ENCODE results near the gene KCNIP1. TPM values are rescaled to one million over a fixed set of nuclear protein-coding genes. Genes with fewer than 3 reads are reported as not detected.

Gene KCNIP1
- total RNA-seq, 4 donors from 2014 or later, result 1.2 to 2.7 TPM; not detected in 2

- WGBS, 2 donors (ENCODE audit: low coverage in 1 of 2), result 51 to 68% methylated on average over 3 to 6 of the region's 6 CpGs
- no peak overlapping the region for H3K4me3 ChIP-seq
- H3K9me3 ChIP-seq, result no peaks in the 10 kb centered on the region
- H3K4me1 ChIP-seq, result no peaks in the 10 kb centered on the region
- no peak overlapping the region for H3K27ac ChIP-seq
- in situ Hi-C loops (cut with MboI; ENCODE audit: low pct_ligation_motif_present in 1 of 4, low pct_unique_long_range_greater_than_20kb in 1 of 4, low sequenced_read_pairs in 3 of 4) (no loop called here), intact Hi-C loops (cut with DNase I; ENCODE audit: low total_unique reads) (no loop called here)
- no peaks in the 10 kb centered on the region for H3K36me3 ChIP-seq
- H3K27me3 ChIP-seq, result no peaks in the 10 kb centered on the region
- no peak for DNase-seq
- TF ChIP-seq, protein P1, sequence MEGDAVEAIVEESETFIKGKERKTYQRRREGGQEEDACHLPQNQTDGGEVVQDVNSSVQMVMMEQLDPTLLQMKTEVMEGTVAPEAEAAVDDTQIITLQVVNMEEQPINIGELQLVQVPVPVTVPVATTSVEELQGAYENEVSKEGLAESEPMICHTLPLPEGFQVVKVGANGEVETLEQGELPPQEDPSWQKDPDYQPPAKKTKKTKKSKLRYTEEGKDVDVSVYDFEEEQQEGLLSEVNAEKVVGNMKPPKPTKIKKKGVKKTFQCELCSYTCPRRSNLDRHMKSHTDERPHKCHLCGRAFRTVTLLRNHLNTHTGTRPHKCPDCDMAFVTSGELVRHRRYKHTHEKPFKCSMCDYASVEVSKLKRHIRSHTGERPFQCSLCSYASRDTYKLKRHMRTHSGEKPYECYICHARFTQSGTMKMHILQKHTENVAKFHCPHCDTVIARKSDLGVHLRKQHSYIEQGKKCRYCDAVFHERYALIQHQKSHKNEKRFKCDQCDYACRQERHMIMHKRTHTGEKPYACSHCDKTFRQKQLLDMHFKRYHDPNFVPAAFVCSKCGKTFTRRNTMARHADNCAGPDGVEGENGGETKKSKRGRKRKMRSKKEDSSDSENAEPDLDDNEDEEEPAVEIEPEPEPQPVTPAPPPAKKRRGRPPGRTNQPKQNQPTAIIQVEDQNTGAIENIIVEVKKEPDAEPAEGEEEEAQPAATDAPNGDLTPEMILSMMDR (IDR thresholded peaks at IDR 0.05), result no peak
- TF ChIP-seq EP300 (IDR thresholded peaks at IDR 0.05; ENCODE audit: low read depth) (no peak), POLR2AphosphoS5 (IDR thresholded peaks at IDR 0.05) (no peak)
Observed at GRCh38 chr5:170475294-170476000, 28.4 kb upstream of the KCNIP1 start.

DNA sequence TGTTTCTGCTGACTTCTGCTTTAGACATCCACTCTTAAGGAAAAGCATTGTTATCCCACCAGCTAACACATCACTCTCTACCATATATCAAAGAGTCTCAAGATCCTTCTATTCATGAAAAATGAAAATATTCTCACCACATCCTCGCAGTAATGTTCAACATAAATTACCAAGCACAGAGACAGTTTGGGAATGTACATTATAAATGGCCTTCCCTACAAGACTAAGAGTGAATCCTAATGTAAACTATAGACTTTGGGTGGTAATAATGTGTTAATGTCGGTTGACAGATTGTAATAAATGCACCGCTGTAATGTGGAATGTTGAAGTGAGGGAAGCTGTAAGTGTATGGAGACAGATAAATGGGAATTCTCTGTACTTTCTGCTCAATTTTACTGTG, 27.1 kb upstream of the KCNIP1 start:
- TF ChIP-seq, protein P1 (IDR thresholded peaks at IDR 0.05), result no peak
- TF ChIP-seq EP300 (IDR thresholded peaks at IDR 0.05; ENCODE audit: low read depth) (no peak), POLR2A (IDR thresholded peaks at IDR 0.05) (no peak), POLR2AphosphoS5 (IDR thresholded peaks at IDR 0.05) (no peak)
- in situ Hi-C loops (cut with MboI; ENCODE audit: low pct_ligation_motif_present in 1 of 4, low pct_unique_long_range_greater_than_20kb in 1 of 4, low sequenced_read_pairs in 3 of 4) (no loop called here), intact Hi-C loops (cut with DNase I; ENCODE audit: low total_unique reads) (no loop called here)
- Histone ChIP-seq H3K27ac (no peak overlapping the region), H3K4me3 (no peak overlapping the region), H3K9me3 (no peaks in the 10 kb centered on the region), H3K4me1 (no peaks in the 10 kb centered on the region), H3K36me3 (no peaks in the 10 kb centered on the region), H3K27me3 (no peaks in the 10 kb centered on the region)
- WGBS, 2 donors (ENCODE audit: low coverage in 1 of 2), result 70 to 76% methylated on average over 1 to 3 of the region's 3 CpGs
- DNase-seq, result no peak

DNA sequence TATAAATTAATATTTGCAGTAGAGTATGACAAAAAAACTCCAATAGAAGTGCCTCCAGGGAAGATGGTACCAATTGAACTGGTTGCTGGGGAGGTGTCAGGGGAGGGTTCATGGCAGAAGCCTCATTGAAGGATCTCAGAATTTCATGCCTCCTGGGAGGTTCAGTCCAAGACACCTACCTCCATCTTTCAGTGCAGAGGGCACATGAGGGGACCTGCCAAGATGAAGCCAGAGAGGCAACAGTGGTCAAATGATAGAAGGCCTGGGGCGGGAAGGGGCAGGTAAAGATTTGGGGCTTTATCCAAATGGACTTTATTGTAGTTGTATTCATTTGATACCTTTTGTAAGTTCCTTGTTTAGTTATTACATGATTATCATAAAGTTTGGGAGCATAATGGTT, 25.9 kb upstream of the KCNIP1 start:
- intact Hi-C loops (cut with DNase I; ENCODE audit: low total_unique reads), result no loop called here

GRCh38 chr5:170478306-170478705, 25.5 kb upstream of the KCNIP1 start:
- in situ Hi-C loops (cut with MboI; ENCODE audit: low pct_ligation_motif_present in 1 of 4, low pct_unique_long_range_greater_than_20kb in 1 of 4, low sequenced_read_pairs in 3 of 4), result no loop called here
- DNase-seq, result no peak
- TF ChIP-seq POLR2AphosphoS5 (IDR thresholded peaks at IDR 0.05) (no peak), EP300 (IDR thresholded peaks at IDR 0.05; ENCODE audit: low read depth) (no peak), POLR2A (IDR thresholded peaks at IDR 0.05) (no peak)
- TF ChIP-seq, protein P1 (IDR thresholded peaks at IDR 0.05), result no peak
- WGBS, 2 donors (ENCODE audit: low coverage in 1 of 2), result 82 to 86% methylated on average over 4 to 6 of the region's 6 CpGs
- no peak overlapping the region for H3K4me3 ChIP-seq
- H3K4me1 ChIP-seq, result no peaks in the 10 kb centered on the region
- H3K27me3 ChIP-seq, result no peaks in the 10 kb centered on the region
- intact Hi-C loops (cut with DNase I; ENCODE audit: low total_unique reads), result no loop called here
- H3K27ac ChIP-seq, result no peak overlapping the region
- no peaks in the 10 kb centered on the region for H3K36me3 ChIP-seq
- H3K9me3 ChIP-seq, result no peaks in the 10 kb centered on the region

More for the DNA sequence above, 25.9 kb upstream of the KCNIP1 start:
- 78 to 82% methylated on average over 1 of the region's 1 CpG for WGBS, 2 donors (ENCODE audit: low coverage in 1 of 2)
- no peak for DNase-seq
- Histone ChIP-seq H3K4me1 (no peaks in the 10 kb centered on the region), H3K36me3 (no peaks in the 10 kb centered on the region), H3K9me3 (no peaks in the 10 kb centered on the region), H3K4me3 (no peak overlapping the region), H3K27me3 (no peaks in the 10 kb centered on the region), H3K27ac (no peak overlapping the region)
- in situ Hi-C loops (cut with MboI; ENCODE audit: low pct_ligation_motif_present in 1 of 4, low pct_unique_long_range_greater_than_20kb in 1 of 4, low sequenced_read_pairs in 3 of 4), result no loop called here
- TF ChIP-seq EP300 (IDR thresholded peaks at IDR 0.05; ENCODE audit: low read depth), result no peak
- TF ChIP-seq, protein P1 (IDR thresholded peaks at IDR 0.05), result no peak
- TF ChIP-seq POLR2A (IDR thresholded peaks at IDR 0.05), result no peak
- no peak for TF ChIP-seq POLR2AphosphoS5 (IDR thresholded peaks at IDR 0.05)

Data from transverse colon (tissue), 4 donors.